A673 (cell line): ENCODE results near the gene NEIL1. TPM values are rescaled to one million over a fixed set of nuclear protein-coding genes. Genes with fewer than 3 reads are reported as not detected.

Source experiments
- BruUV-seq: library from RNA; stranded (reverse); fragments of 400-500 nt; replicated peaks from 2 replicates; lab custom pipeline; 2021; lab: Mats Ljungman, UMichigan
- CTCF ChIA-PET: fragments of 300-600 bp; sonication (Branson Sonifier 250); formaldehyde crosslinking; loops from one replicate; lab custom pipeline; 2022; ENCODE audit warnings: antibody characterized with exemption; lab: Charles Lee
- POLR2A ChIA-PET: fragments of 300-600 bp; sonication (Branson Sonifier 250); formaldehyde crosslinking; loops from one replicate; lab custom pipeline; 2022; ENCODE audit warnings: antibody characterized with exemption; ENCODE audit not compliant: low non-redundant PET; lab: Charles Lee
- DNase-seq: peaks from one replicate; pipeline ENCODE4 v3.0.0-alpha.2; 2015; ENCODE audit warnings: low spot score
- H3K27ac ChIP-seq: fragments of 200-600 bp; sonication (generic); 2 replicates; pipeline ENCODE4 v1.5.1; 2016; ENCODE audit warnings: mixed run types, low read depth, mild to moderate bottlenecking, mixed read lengths, antibody characterized with exemption, low read length; ENCODE audit not compliant: poor library complexity, severe bottlenecking
- H3K27me3 ChIP-seq: fragments of 200-600 bp; sonication (generic); replicated peaks from 2 replicates; pipeline ENCODE4 v1.6.1; 2017; ENCODE audit warnings: mixed run types, low read depth, mild to moderate bottlenecking, mixed read lengths, antibody characterized with exemption, low read length; ENCODE audit not compliant: insufficient read depth, poor library complexity
- H3K36me3 ChIP-seq: fragments of 200-600 bp; sonication (generic); 2 replicates; pipeline ENCODE4 v1.6.1; 2016; ENCODE audit warnings: mixed run types, mild to moderate bottlenecking, mixed read lengths, antibody characterized with exemption, low read length; ENCODE audit not compliant: insufficient read depth, poor library complexity, severe bottlenecking
- H3K4me1 ChIP-seq: fragments of 200-600 bp; sonication (generic); 2 replicates; pipeline ENCODE4 v1.6.1; 2017; ENCODE audit warnings: mixed run types, mild to moderate bottlenecking, mixed read lengths, antibody characterized with exemption, low read length; ENCODE audit not compliant: insufficient read depth, poor library complexity, severe bottlenecking
- H3K4me3 ChIP-seq: fragments of 200-600 bp; sonication (generic); 2 replicates; pipeline ENCODE4 v1.5.1; 2016; ENCODE audit warnings: low read depth, mixed run types, mild to moderate bottlenecking, mixed read lengths, low read length; ENCODE audit not compliant: poor library complexity, severe bottlenecking
- H3K9me3 ChIP-seq: fragments of 200-600 bp; sonication (generic); 2 replicates; pipeline ENCODE4 v1.6.1; 2016; ENCODE audit warnings: mixed run types, low read depth, mild to moderate bottlenecking, mixed read lengths, antibody characterized with exemption, low read length; ENCODE audit not compliant: poor library complexity, severe bottlenecking
- EZH2 ChIP-seq: fragments of 200-600 bp; sonication (generic); IDR thresholded peaks from 2 replicates; pipeline ENCODE4 v1.6.1; 2017; ENCODE audit warnings: borderline replicate concordance, low read depth, mild to moderate bottlenecking, mixed read lengths, antibody characterized with exemption, low read length; ENCODE audit not compliant: poor library complexity, severe bottlenecking
- intact Hi-C: fragments of 100-400 bp; cut with micrococcal nuclease; formaldehyde crosslinking; loops from one replicate; pipeline ENCODE4 v1.10.0; 2022; ENCODE audit not compliant: unreplicated experiment
- total RNA-seq: library from RNA; stranded (reverse); gene quantifications from 2 replicates; pipeline ENCODE4 v1.2.3, GENCODE V29; 2021
- TF ChIP-seq, protein P1 (sequence below): fragments of 300-800, 200-600 bp; sonication (generic); conservative IDR thresholded peaks from 2 replicates; pipeline ENCODE4 v1.5.1; 2017; ENCODE audit warnings: low read depth, mild to moderate bottlenecking, antibody characterized with exemption, low read length, moderate library complexity, mixed read lengths

Gene NEIL1
- total RNA-seq, 1 experiment from 2014 or later: 3.8 TPM

GRCh38 chr15:75325922-75326321 is 20.9 kb upstream of the NEIL1 start:
- ChIA-PET CTCF (no interaction called here), POLR2A (no interaction called here)
- no peaks in the 10 kb centered on the region for H3K27me3 ChIP-seq
- H3K4me3 ChIP-seq: no peak overlapping the region
- no peaks in the 10 kb centered on the region for H3K4me1 ChIP-seq
- intact Hi-C loops: no loop called here
- DNase-seq: no peak
- no peak for TF ChIP-seq EZH2
- TF ChIP-seq, protein P1, sequence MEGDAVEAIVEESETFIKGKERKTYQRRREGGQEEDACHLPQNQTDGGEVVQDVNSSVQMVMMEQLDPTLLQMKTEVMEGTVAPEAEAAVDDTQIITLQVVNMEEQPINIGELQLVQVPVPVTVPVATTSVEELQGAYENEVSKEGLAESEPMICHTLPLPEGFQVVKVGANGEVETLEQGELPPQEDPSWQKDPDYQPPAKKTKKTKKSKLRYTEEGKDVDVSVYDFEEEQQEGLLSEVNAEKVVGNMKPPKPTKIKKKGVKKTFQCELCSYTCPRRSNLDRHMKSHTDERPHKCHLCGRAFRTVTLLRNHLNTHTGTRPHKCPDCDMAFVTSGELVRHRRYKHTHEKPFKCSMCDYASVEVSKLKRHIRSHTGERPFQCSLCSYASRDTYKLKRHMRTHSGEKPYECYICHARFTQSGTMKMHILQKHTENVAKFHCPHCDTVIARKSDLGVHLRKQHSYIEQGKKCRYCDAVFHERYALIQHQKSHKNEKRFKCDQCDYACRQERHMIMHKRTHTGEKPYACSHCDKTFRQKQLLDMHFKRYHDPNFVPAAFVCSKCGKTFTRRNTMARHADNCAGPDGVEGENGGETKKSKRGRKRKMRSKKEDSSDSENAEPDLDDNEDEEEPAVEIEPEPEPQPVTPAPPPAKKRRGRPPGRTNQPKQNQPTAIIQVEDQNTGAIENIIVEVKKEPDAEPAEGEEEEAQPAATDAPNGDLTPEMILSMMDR: no peak
- BruUV-seq: no TSS peak
- H3K27ac ChIP-seq: no peak overlapping the region
- H3K9me3 ChIP-seq: no peaks in the 10 kb centered on the region
- no peaks in the 10 kb centered on the region for H3K36me3 ChIP-seq

DNA sequence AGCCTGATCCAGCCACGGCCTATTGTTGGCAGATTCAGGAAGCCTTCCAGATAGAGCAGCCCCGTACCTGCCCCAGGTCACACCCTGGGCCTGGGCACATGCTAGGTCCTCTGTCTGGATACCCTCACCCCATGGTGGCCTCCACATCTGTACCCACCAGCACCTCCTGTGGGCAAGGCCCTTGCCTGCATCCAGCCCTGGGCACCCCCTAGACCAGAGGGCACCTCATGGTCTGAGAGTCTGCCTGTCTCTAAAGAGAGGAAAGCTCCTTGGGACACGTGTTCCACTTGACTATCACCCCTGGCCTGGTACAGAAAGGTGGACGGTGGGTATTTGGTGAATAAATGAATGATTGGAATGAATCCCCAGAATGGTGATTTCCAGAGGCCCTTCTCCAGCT is 19.8 kb upstream of the NEIL1 start:
- no TSS peak for BruUV-seq
- ChIA-PET CTCF (no interaction called here), POLR2A (no interaction called here)
- no peak overlapping the region for H3K27ac ChIP-seq
- H3K9me3 ChIP-seq: no peaks in the 10 kb centered on the region
- H3K4me1 ChIP-seq: no peaks in the 10 kb centered on the region
- no peaks in the 10 kb centered on the region for H3K36me3 ChIP-seq
- intact Hi-C loops: no loop called here
- no peak overlapping the region for H3K4me3 ChIP-seq
- no peaks in the 10 kb centered on the region for H3K27me3 ChIP-seq
- no peak for DNase-seq
- TF ChIP-seq, protein P1: 0 out of 2 replicates have a peak, but pooled peaks have one; percentile 11
- no peak for TF ChIP-seq EZH2

GRCh38 chr15:75327491-75327890 is 19.3 kb upstream of the NEIL1 start:
- Histone ChIP-seq H3K27ac (no peak overlapping the region), H3K4me3 (no peak overlapping the region), H3K27me3 (no peaks in the 10 kb centered on the region), H3K36me3 (no peaks in the 10 kb centered on the region), H3K4me1 (no peaks in the 10 kb centered on the region), H3K9me3 (no peaks in the 10 kb centered on the region)
- no peak for DNase-seq
- no TSS peak for BruUV-seq
- intact Hi-C loops: no loop called here
- TF ChIP-seq EZH2: no peak
- CTCF ChIA-PET: no interaction called here
- POLR2A ChIA-PET: no interaction called here

DNA sequence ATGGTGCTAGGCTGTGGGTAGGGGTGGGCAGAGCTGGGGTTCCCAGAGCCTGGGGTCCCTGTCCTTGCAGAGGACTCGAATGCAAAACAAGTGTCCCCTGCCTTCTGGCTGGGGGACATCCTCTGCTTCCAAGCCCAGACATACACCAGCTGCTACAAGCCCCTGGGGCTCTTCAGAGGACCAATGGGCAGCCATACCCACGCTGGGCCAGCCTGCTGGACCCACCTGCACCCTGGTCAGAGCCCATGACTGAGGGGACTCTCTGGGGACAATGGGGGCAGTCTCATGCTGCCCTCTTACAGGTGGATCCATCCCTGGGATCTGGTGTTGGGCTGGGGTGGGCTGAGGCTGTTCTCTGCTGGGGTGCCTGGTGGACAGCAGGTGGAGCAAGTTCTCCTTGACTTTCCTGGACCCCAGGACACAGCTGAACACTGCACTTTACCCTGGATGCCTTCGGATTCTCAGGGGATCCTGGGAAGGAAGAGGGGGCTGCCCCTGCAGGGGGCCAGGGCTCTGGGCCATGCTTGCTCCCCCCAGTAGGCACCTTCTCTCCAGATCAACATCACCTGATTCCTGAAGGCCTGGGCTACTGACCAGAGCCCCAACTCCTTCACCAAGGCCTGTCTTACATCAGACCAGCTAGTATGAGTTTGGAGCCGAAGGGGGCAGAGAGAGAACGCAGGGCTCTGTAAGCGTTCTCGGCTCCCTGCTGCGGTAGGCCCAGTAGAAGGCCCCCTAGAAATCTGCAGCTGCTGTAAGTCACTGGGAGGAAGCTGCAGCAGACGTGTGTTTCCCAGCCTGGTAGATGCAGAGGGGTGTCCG is 18.1 kb upstream of the NEIL1 start:
- POLR2A ChIA-PET: no interaction called here
- no peak overlapping the region for H3K27ac ChIP-seq
- no peak overlapping the region for H3K4me3 ChIP-seq
- no peak for TF ChIP-seq EZH2
- TF ChIP-seq, protein P1: no peak
- DNase-seq: no peak
- no peaks in the 10 kb centered on the region for H3K9me3 ChIP-seq
- intact Hi-C loops: no loop called here
- no peaks in the 10 kb centered on the region for H3K36me3 ChIP-seq
- H3K4me1 ChIP-seq: no peaks in the 10 kb centered on the region
- H3K27me3 ChIP-seq: no peaks in the 10 kb centered on the region
- BruUV-seq: no TSS peak
- CTCF ChIA-PET: no interaction called here
